ENCODE measurements around the gene FAM53B. TPM values are rescaled to one million over a fixed set of nuclear protein-coding genes. Genes with fewer than 3 reads are reported as not detected.
"Not testable (repeated sequence)": the region's sequence is repeated elsewhere in the genome, so short reads cannot be mapped to it uniquely, and the experiment has no call there.

The FAM53B gene
- total and polyA plus RNA-seq, 5 donors, result 34.6 to 58.3 (median 49.5) TPM

GRCh38 chr10:124591123-124591495 is 153.1 kb downstream of the FAM53B start:
- Histone ChIP-seq H3K9me3 (ENCODE audit: control insufficient read depth, low read length) (no peaks in the 10 kb centered on the region), H3K27ac (ENCODE audit: low read length) (no peak overlapping the region), H3K4me3 (ENCODE audit: low read length) (no peak overlapping the region), H3K4me1 (ENCODE audit: control insufficient read depth, insufficient read depth, low read length) (peaks cover 3% of the 10 kb centered on the region), H3K27me3 (ENCODE audit: control insufficient read depth, insufficient read depth) (no peaks in the 10 kb centered on the region)
- 92% methylated on average over 5 of the region's 5 CpGs for WGBS
- DNase-seq (peak in 1 of 3 donors; percentile 28), ATAC-seq (no peak)
- intact Hi-C loops (cut with DNase I), result no loop called here

GRCh38 chr10:124590216-124591122 is 153.7 kb downstream of the FAM53B start:
- no peaks in the 10 kb centered on the region for H3K9me3 ChIP-seq (ENCODE audit: control insufficient read depth, low read length)
- 87% methylated on average over 23 of the region's 23 CpGs for WGBS
- H3K27ac ChIP-seq (ENCODE audit: low read length), result no peak overlapping the region
- peak in 1 of 3 donors; percentile 40 for DNase-seq
- no peaks in the 10 kb centered on the region for H3K27me3 ChIP-seq (ENCODE audit: control insufficient read depth, insufficient read depth)
- intact Hi-C loops (cut with DNase I), result no loop called here
- H3K4me1 ChIP-seq (ENCODE audit: control insufficient read depth, insufficient read depth, low read length), result peaks cover 3% of the 10 kb centered on the region
- H3K4me3 ChIP-seq (ENCODE audit: low read length), result no peak overlapping the region
- no peak for ATAC-seq

- intact Hi-C loops (cut with DNase I), result no loop called here
- H3K27ac ChIP-seq (ENCODE audit: low read length), result no peak overlapping the region
- peak; percentile 20 to 23 for ATAC-seq
- H3K27me3 ChIP-seq (ENCODE audit: control insufficient read depth, insufficient read depth), result no peaks in the 10 kb centered on the region
- DNase-seq, result peak in 2 of 3 donors; percentile 44 to 73
- WGBS, result 69% methylated on average over 24 of the region's 24 CpGs
- H3K4me1 ChIP-seq (ENCODE audit: control insufficient read depth, insufficient read depth, low read length), result peaks cover 3% of the 10 kb centered on the region
- no peaks in the 10 kb centered on the region for H3K9me3 ChIP-seq (ENCODE audit: control insufficient read depth, low read length)
- H3K4me3 ChIP-seq (ENCODE audit: low read length), result no peak overlapping the region
Measured at GRCh38 chr10:124589491-124590041, 154.6 kb downstream of the FAM53B start.

GRCh38 chr10:124588736-124589490 is 155.3 kb downstream of the FAM53B start:
- Histone ChIP-seq H3K4me3 (ENCODE audit: low read length) (no peak overlapping the region), H3K27ac (ENCODE audit: low read length) (no peak overlapping the region), H3K9me3 (ENCODE audit: control insufficient read depth, low read length) (no peaks in the 10 kb centered on the region), H3K27me3 (ENCODE audit: control insufficient read depth, insufficient read depth) (no peaks in the 10 kb centered on the region), H3K4me1 (ENCODE audit: control insufficient read depth, insufficient read depth, low read length) (peaks cover 3% of the 10 kb centered on the region)
- peak; percentile 70 to 81 for ATAC-seq
- DNase-seq, result peak in 2 of 3 donors; percentile 56 to 74
- WGBS, result 22% methylated on average over 15 of the region's 15 CpGs
- intact Hi-C loops (cut with DNase I), result no loop called here

- H3K4me3 ChIP-seq (ENCODE audit: low read length); ATAC-seq; H3K27ac ChIP-seq (ENCODE audit: low read length); H3K4me1 ChIP-seq (ENCODE audit: control insufficient read depth, insufficient read depth, low read length); H3K9me3 ChIP-seq (ENCODE audit: control insufficient read depth, low read length); H3K27me3 ChIP-seq (ENCODE audit: control insufficient read depth, insufficient read depth); intact Hi-C loops (cut with DNase I): not testable (repeated sequence)
- WGBS, result 86% methylated on average over 6 of the region's 6 CpGs
- DNase-seq, result peak in 1 of 3 donors; percentile 23
Measured at GRCh38 chr10:124588341-124588735, 155.8 kb downstream of the FAM53B start.

GRCh38 chr10:124587811-124588211 is 156.4 kb downstream of the FAM53B start:
- peak in 1 of 3 donors; percentile 27 for DNase-seq
- intact Hi-C loops (cut with DNase I), result no loop called here
- Histone ChIP-seq H3K27ac (ENCODE audit: low read length) (no peak overlapping the region), H3K9me3 (ENCODE audit: control insufficient read depth, low read length) (no peaks in the 10 kb centered on the region), H3K4me1 (ENCODE audit: control insufficient read depth, insufficient read depth, low read length) (peaks cover 3% of the 10 kb centered on the region), H3K4me3 (ENCODE audit: low read length) (no peak overlapping the region), H3K27me3 (ENCODE audit: control insufficient read depth, insufficient read depth) (no peaks in the 10 kb centered on the region)
- WGBS, result 95% methylated on average over 11 of the region's 11 CpGs
- ATAC-seq, result no peak

- intact Hi-C loops (cut with DNase I), result no loop called here
- ATAC-seq (no peak), DNase-seq (peak in 1 of 3 donors; percentile 4)
- WGBS, result 93% methylated on average over 3 of the region's 3 CpGs
- H3K9me3 ChIP-seq (ENCODE audit: control insufficient read depth, low read length), result no peaks in the 10 kb centered on the region
- H3K27ac ChIP-seq (ENCODE audit: low read length), result no peak overlapping the region
- H3K4me1 ChIP-seq (ENCODE audit: control insufficient read depth, insufficient read depth, low read length), result peaks cover 3% of the 10 kb centered on the region
- H3K4me3 ChIP-seq (ENCODE audit: low read length), result no peak overlapping the region
- no peaks in the 10 kb centered on the region for H3K27me3 ChIP-seq (ENCODE audit: control insufficient read depth, insufficient read depth)
Measured at GRCh38 chr10:124586142-124586541, 158.0 kb downstream of the FAM53B start.

- intact Hi-C loops (cut with DNase I), result no loop called here
- peak; percentile 30 to 32 for ATAC-seq
- 79% methylated on average over 16 of the region's 16 CpGs for WGBS
- Histone ChIP-seq H3K9me3 (ENCODE audit: control insufficient read depth, low read length) (no peaks in the 10 kb centered on the region), H3K4me3 (ENCODE audit: low read length) (no peak overlapping the region), H3K4me1 (ENCODE audit: control insufficient read depth, insufficient read depth, low read length) (no peaks in the 10 kb centered on the region), H3K27ac (ENCODE audit: low read length) (no peak overlapping the region), H3K27me3 (ENCODE audit: control insufficient read depth, insufficient read depth) (no peaks in the 10 kb centered on the region)
- peak in 1 of 3 donors; percentile 29 for DNase-seq
Measured at GRCh38 chr10:124579011-124579399, 165.2 kb downstream of the FAM53B start.

GRCh38 chr10:124578231-124579010 is 165.8 kb downstream of the FAM53B start:
- intact Hi-C loops (cut with DNase I), result no loop called here
- Histone ChIP-seq H3K4me3 (ENCODE audit: low read length) (no peak overlapping the region), H3K27me3 (ENCODE audit: control insufficient read depth, insufficient read depth) (no peaks in the 10 kb centered on the region), H3K9me3 (ENCODE audit: control insufficient read depth, low read length) (no peaks in the 10 kb centered on the region), H3K4me1 (ENCODE audit: control insufficient read depth, insufficient read depth, low read length) (no peaks in the 10 kb centered on the region), H3K27ac (ENCODE audit: low read length) (no peak overlapping the region)
- 90% methylated on average over 23 of the region's 23 CpGs for WGBS
- peak in 1 of 3 donors; percentile 5 for DNase-seq
- peak; percentile 10 to 35 for ATAC-seq

GRCh38 chr10:124577651-124578050 is 166.5 kb downstream of the FAM53B start:
- intact Hi-C loops (cut with DNase I), result no loop called here
- Histone ChIP-seq H3K27me3 (ENCODE audit: control insufficient read depth, insufficient read depth) (no peaks in the 10 kb centered on the region), H3K9me3 (ENCODE audit: control insufficient read depth, low read length) (no peaks in the 10 kb centered on the region), H3K27ac (ENCODE audit: low read length) (no peak overlapping the region), H3K4me1 (ENCODE audit: control insufficient read depth, insufficient read depth, low read length) (no peaks in the 10 kb centered on the region), H3K4me3 (ENCODE audit: low read length) (no peak overlapping the region)
- 90% methylated on average over 3 of the region's 3 CpGs for WGBS
- ATAC-seq (no peak), DNase-seq (peak in 1 of 3 donors; percentile 16)
